HG02571 (cell line): ENCODE data around the gene EPHB1.

Source experiments
- ATAC-seq: cut with Tn5 transposase; IDR thresholded peaks from one replicate; pipeline ENCODE4 v1.9.1; 2021; ENCODE audit warnings: mild to moderate bottlenecking, moderate library complexity; ENCODE audit not compliant: unreplicated experiment

EPHB1 gene

GRCh38 chr3:135071483-135071882, 276.4 kb downstream of the EPHB1 start:
- ATAC-seq, result no peak

GRCh38 chr3:135072431-135072830, 277.4 kb downstream of the EPHB1 start:
- no peak for ATAC-seq

- no peak for ATAC-seq
Measured at GRCh38 chr3:135075157-135075556, 280.1 kb downstream of the EPHB1 start.

- no peak for ATAC-seq
Measured at GRCh38 chr3:135076341-135076740, 281.3 kb downstream of the EPHB1 start.

- no peak for ATAC-seq
Measured at GRCh38 chr3:135077186-135077585, 282.1 kb downstream of the EPHB1 start.

- no peak for ATAC-seq
Measured at GRCh38 chr3:135078283-135078682, 283.2 kb downstream of the EPHB1 start.

GRCh38 chr3:135079095-135079494, 284.0 kb downstream of the EPHB1 start:
- no peak for ATAC-seq

- ATAC-seq, result no peak
Measured at GRCh38 chr3:135081451-135081850, 286.4 kb downstream of the EPHB1 start.

- ATAC-seq, result no peak
Measured at GRCh38 chr3:135081856-135082434, 286.9 kb downstream of the EPHB1 start.

- no peak for ATAC-seq
Measured at GRCh38 chr3:135082706-135083105, 287.6 kb downstream of the EPHB1 start.

GRCh38 chr3:135083179-135083578, 288.1 kb downstream of the EPHB1 start:
- no peak for ATAC-seq

- ATAC-seq, result no peak
Measured at GRCh38 chr3:135083756-135084155, 288.7 kb downstream of the EPHB1 start.

GRCh38 chr3:135084405-135084804, 289.3 kb downstream of the EPHB1 start:
- no peak for ATAC-seq

- ATAC-seq, result no peak
Measured at GRCh38 chr3:135084976-135085375, 289.9 kb downstream of the EPHB1 start.

GRCh38 chr3:135085652-135086436, 290.8 kb downstream of the EPHB1 start:
- no peak for ATAC-seq

- no peak for ATAC-seq
Measured at GRCh38 chr3:135087782-135088181, 292.7 kb downstream of the EPHB1 start.

- no peak for ATAC-seq
Measured at GRCh38 chr3:135089451-135089850, 294.4 kb downstream of the EPHB1 start.

- no peak for ATAC-seq
Measured at GRCh38 chr3:135090020-135090717, 295.1 kb downstream of the EPHB1 start.

GRCh38 chr3:135091946-135092345, 296.9 kb downstream of the EPHB1 start:
- ATAC-seq, result no peak

- ATAC-seq, result no peak
Measured at GRCh38 chr3:135093121-135093520, 298.1 kb downstream of the EPHB1 start.

GRCh38 chr3:135097276-135097946, 302.4 kb downstream of the EPHB1 start:
- no peak for ATAC-seq
